ENCODE measurements around the gene EMP1. TPM values are rescaled to one million over a fixed set of nuclear protein-coding genes. Genes with fewer than 3 reads are reported as not detected.

Gene EMP1, protein sequence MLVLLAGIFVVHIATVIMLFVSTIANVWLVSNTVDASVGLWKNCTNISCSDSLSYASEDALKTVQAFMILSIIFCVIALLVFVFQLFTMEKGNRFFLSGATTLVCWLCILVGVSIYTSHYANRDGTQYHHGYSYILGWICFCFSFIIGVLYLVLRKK
- polyA plus RNA-seq (2012; ENCODE audit: insufficient read depth, insufficient read length), result 1.1 TPM

GRCh38 chr12:13196130-13196921 lies at the start of gene EMP1:
Gene EMP1 (plus strand): TSS chr12:13196726. CDS start chr12:13211511, 14,785 bp downstream.
- DNase-seq (ENCODE audit: low read depth, low spot score), result peak; percentile 66
- peak within 1 kb of the TSS; percentile 9; the same call in 1 of the 2 replicates for H3K4me3 ChIP-seq (ENCODE audit: low read length)

DNA sequence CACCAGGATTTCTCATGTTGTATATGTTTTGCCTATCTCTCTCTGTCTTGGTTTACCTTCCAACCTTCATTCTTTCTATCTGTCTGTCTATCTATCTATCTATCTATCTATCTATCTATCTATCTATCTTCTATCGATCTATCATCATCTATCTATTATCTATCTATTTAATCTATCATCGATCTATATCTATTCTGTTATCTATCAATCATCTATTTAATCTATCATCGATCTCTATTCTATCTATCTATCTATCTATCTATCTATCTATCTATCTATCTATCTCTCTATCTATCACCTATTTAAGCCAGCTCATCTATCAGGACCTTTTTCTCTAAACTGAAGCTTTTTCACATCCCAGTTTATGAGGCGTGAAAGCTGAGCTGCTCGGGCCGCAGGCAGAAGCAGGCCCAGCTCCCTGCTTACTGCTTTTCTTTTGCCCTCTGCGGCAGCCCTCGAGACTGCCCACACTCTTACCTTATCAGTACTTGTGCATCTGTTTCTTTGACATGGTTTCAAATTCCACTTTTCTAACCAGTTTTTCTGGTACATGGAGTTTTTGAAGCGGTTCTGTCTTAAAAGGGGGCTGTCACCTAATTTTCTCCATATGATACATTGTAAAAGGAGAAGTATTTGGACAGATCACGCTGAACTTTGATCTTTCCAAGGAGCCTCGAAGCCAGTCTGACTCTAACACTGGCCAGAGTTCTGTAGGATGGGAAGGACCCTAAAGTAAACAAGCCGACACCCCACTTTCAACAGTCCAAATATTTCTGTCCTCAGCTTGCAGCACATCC lies 48.6 kb upstream of the EMP1 start:
- no peak overlapping the region for H3K4me3 ChIP-seq (ENCODE audit: low read length)
- DNase-seq (ENCODE audit: low read depth, low spot score), result no peak

DNA sequence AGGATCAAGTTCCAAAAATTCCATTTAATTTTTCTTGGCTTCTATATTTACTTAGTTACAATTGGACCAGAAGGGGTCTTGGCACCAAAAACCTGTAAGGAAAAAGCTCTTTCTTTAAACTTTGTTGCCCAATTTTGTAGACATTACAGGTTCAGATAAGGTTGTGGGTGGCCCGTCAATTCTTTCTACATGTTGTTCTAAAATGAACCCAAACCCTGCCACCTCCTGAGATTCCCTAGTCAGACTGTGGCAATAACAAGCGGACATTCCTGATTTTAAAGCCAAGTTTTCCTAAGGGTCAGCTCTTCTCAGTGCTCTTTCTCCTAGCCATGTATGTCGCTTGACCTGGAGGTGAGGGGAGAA lies 48.1 kb upstream of the EMP1 start:
- no peak overlapping the region for H3K4me3 ChIP-seq (ENCODE audit: low read length)
- no peak for DNase-seq (ENCODE audit: low read depth, low spot score)

- no peak for DNase-seq (ENCODE audit: low read depth, low spot score)
- H3K4me3 ChIP-seq (ENCODE audit: low read length), result no peak overlapping the region
These were observed 47.1 kb upstream of the EMP1 start for GRCh38 chr12:13149411-13149810.

DNA sequence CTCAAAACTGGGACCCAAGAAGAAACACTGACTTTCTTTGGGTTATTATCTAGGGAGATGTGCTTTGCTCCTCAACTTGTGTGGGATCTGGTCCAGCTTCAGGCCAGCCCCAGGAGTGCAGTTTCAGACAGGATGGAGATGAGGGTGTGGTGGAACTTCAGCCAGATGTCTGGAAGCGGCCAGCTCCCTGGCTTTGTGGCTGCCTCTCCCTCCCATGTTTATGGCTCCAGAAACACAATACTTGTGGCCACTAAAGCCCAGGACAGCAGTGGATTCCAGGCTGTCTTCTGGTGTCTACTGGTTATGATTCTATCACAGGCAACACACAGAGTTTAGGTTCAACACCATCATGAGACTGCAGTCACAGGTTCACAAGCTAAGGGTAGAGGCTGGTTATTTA lies 44.2 kb upstream of the EMP1 start:
- H3K4me3 ChIP-seq (ENCODE audit: low read length), result no peak overlapping the region
- no peak for DNase-seq (ENCODE audit: low read depth, low spot score)

- H3K4me3 ChIP-seq (ENCODE audit: low read length), result no peak overlapping the region
- no peak for DNase-seq (ENCODE audit: low read depth, low spot score)
These were observed 43.8 kb upstream of the EMP1 start for GRCh38 chr12:13152756-13153155.

DNA sequence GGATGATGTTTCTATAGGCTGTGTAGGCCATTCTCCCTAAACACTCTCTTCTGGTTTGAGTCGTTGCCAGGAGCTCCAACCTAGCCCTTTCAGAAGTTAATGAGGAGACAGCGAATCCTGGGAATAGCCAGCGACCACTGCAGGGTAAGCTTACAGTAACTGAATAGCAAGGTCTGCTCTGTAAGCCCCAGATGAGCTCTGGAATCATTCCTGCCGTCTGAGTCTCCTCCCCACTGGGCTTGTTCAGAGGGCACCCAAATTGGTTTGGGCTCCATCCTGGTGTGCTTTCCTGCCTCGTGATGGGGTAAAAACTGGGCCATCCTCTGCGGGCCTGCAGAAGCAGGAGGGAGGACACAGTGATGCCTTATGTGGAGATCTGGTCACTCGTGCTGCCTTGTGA lies 43.3 kb upstream of the EMP1 start:
- H3K4me3 ChIP-seq (ENCODE audit: low read length), result no peak overlapping the region
- DNase-seq (ENCODE audit: low read depth, low spot score), result no peak

- DNase-seq (ENCODE audit: low read depth, low spot score), result no peak
- no peak overlapping the region for H3K4me3 ChIP-seq (ENCODE audit: low read length)
These were observed 42.4 kb upstream of the EMP1 start for GRCh38 chr12:13154027-13154538.

DNA sequence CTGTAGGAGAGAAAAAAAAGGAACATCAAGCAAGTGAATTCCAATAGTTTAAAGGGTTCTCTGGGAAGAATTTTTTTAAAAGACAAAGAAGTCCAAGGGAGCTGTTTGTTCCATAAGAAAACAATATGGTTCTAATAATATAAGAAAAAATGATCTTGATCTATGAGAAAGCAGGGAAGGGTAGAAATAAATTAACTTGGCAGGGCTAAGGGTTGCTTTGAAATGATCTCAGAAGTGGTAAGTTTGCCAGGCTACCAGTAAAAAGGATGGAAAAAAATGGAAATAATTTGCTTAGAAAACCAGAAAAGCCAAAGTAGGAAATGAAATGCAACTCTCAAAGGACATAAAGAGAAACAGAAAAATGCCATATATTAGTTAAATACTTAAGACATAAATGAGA lies 41.7 kb upstream of the EMP1 start:
- no peak overlapping the region for H3K4me3 ChIP-seq (ENCODE audit: low read length)
- no peak for DNase-seq (ENCODE audit: low read depth, low spot score)

GRCh38 chr12:13156277-13156676 lies 40.2 kb upstream of the EMP1 start:
- no peak for DNase-seq (ENCODE audit: low read depth, low spot score)
- no peak overlapping the region for H3K4me3 ChIP-seq (ENCODE audit: low read length)

DNA sequence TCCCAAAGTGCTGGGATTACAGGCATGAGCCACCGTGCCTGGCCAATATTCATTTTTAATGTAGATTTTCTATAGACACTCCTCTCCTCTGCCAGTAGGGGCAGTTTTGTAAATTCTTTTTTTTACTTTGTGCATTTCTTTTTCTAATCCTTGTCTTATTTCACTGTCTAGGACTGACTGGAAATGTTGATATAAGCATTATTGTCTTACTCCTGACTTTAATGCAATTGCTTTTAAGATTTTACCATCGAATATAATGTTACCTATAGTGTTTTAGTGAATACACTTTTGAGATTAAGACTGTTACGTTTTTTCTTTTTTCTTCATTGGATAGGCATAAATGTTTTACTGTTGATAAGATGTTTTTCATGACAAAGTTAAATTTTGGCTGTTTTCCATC lies 35.4 kb upstream of the EMP1 start:
- H3K4me3 ChIP-seq (ENCODE audit: low read length), result no peak overlapping the region
- DNase-seq (ENCODE audit: low read depth, low spot score), result no peak

DNA sequence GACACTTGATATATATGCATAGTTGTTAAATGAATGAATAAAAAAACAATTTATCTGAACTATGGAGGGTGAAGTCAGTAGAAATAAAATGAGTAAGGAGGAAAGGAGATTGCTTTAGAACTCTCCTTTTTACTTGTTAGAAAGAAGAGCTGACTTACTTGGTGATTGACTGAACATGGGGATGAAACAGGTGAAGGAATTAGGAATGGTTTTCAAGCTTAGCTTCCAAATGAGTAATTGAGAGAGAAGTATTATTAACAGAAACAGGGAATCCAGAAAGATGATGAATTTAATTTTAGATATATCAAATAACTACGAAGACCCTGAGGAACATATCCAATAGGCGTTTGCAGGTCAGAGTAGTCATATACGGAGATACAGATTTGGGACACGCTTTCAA lies 33.6 kb upstream of the EMP1 start:
- no peak overlapping the region for H3K4me3 ChIP-seq (ENCODE audit: low read length)
- DNase-seq (ENCODE audit: low read depth, low spot score), result no peak

- DNase-seq (ENCODE audit: low read depth, low spot score), result no peak
- no peak overlapping the region for H3K4me3 ChIP-seq (ENCODE audit: low read length)
These were observed 32.5 kb upstream of the EMP1 start for GRCh38 chr12:13163868-13164635.

DNA sequence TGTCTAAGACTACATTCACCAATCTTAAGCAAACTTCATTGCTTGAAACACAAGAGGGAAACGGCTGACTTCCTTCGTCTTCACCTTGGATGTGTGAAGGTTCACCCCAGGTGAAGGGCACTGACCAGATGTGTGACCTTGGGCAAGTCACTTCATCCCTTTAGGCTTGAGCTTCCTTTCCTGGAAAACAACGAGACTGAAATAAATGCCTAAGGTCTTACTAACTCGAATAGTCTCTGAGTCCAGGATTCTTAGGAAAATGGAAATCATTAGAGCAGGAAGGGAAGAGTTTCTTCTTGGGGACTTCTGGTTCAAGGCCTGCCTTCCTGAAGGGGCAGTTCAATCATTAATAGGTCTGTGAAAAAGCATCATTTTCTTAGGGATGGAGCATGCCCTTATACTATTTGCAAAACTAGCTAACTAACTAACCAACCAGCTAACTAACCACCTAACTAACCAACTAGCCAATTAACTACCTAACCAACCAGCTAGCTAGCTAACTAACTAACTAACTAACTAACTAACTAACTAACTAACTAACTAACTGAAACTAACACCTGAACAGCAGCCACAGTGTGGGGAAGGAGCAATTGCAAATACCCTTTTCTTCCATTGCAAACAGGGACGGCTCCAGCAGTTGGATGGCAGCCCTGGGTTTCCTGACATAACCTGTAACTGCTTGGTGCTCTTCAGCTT lies 31.5 kb upstream of the EMP1 start:
- DNase-seq (ENCODE audit: low read depth, low spot score), result no peak
- no peak overlapping the region for H3K4me3 ChIP-seq (ENCODE audit: low read length)

DNA sequence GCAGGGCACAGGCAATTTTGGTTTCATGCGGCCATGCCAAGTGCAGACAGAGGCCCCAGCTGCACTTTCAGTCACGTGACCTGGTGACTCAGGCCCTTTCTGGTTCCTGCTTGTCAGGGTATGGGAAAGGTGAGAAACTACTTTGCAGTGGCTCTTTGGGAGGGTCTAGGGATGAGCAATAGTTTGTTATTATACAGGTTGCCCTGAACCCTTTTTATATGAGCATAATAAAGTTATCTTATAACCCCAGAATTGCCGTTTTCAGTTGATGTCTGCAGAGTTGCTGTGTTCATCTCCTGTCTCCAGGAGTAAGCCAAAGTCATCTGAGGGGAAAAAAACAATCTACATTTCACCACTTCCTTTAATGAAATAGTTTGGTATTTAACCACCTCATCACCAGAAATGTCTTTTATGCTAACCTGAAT lies 30.9 kb upstream of the EMP1 start:
- no peak overlapping the region for H3K4me3 ChIP-seq (ENCODE audit: low read length)
- peak; percentile 83 for DNase-seq (ENCODE audit: low read depth, low spot score)

GRCh38 chr12:13167226-13167625 lies 29.3 kb upstream of the EMP1 start:
- no peak for DNase-seq (ENCODE audit: low read depth, low spot score)
- H3K4me3 ChIP-seq (ENCODE audit: low read length), result no peak overlapping the region

DNA sequence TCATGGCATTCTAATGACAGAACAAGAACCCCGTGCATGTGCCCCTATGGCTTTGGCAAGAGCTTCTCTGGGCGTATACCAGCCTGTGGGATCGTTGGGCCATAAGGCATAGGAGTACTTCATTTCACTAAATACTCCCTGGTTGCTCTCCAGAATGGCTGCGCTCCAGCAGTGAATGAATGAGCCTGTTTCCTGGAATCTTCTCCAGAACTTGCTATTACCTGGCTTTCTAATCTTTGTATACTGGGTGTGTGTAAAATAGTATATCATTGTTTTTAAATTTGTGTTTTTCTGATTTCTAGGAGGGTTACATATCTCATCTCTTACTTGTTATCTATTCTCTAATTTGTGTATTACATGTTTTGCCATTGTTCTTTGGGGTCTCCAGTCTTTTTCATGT lies 28.6 kb upstream of the EMP1 start:
- DNase-seq (ENCODE audit: low read depth, low spot score), result no peak
- H3K4me3 ChIP-seq (ENCODE audit: low read length), result no peak overlapping the region

DNA sequence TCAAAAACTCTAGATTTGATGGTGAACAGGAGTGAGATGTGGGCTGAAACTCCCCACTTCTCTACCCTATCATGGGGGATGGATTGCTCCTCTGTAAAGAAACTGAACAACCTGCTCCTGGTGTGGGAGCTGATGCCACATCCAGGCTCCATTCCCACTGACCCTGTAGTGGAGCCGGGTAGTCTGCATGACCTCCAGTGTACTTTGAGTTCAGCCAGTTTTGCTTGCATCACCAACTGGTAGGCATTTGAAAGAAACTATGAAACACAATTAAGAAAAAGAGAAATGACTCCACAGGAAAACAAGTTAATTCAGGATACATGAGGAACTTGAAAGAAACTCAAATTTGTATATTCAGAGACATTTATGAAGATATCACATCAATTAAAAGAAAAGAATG lies 27.3 kb upstream of the EMP1 start:
- H3K4me3 ChIP-seq (ENCODE audit: low read length), result no peak overlapping the region
- DNase-seq (ENCODE audit: low read depth, low spot score), result no peak

Measured in Jurkat, Clone E6-1 (cell line).